ENCODE data around the gene ZNF385A. TPM values are rescaled to one million over a fixed set of nuclear protein-coding genes. Genes with fewer than 3 reads are reported as not detected.

ZNF385A gene
- total RNA-seq, 4 donors from 2014 or later = 1.9 to 17.5 (median 5.7) TPM

GRCh38 chr12:54349036-54349435 is 35.5 kb downstream of the ZNF385A start:
- H3K36me3 ChIP-seq = peaks cover 0 to 68% (median 30%) of the 10 kb centered on the region in 4 donors
- H3K9me3 ChIP-seq = no peaks in the 10 kb centered on the region
- intact Hi-C loops (cut with DNase I; ENCODE audit: low total_unique reads) = no loop called here

GRCh38 chr12:54341378-54342300 is 42.9 kb downstream of the ZNF385A start:
- no peak for DNase-seq
- in situ Hi-C loops (cut with MboI; ENCODE audit: low pct_ligation_motif_present in 1 of 4, low pct_unique_long_range_greater_than_20kb in 1 of 4, low sequenced_read_pairs in 3 of 4) (no loop called here), intact Hi-C loops (cut with DNase I; ENCODE audit: low total_unique reads) (no loop called here)
- peaks cover 1 to 53% (median 26%) of the 10 kb centered on the region in 4 donors for H3K36me3 ChIP-seq
- H3K27me3 ChIP-seq = no peaks in the 10 kb centered on the region
- WGBS, 2 donors (ENCODE audit: low coverage in 1 of 2) = 87 to 91% methylated on average over 3 to 9 of the region's 9 CpGs
- TF ChIP-seq CTCF (IDR thresholded peaks at IDR 0.05) = no peak
- TF ChIP-seq POLR2AphosphoS5 (IDR thresholded peaks at IDR 0.05) = no peak
- no peak for TF ChIP-seq POLR2A (IDR thresholded peaks at IDR 0.05)
- no peak for TF ChIP-seq EP300 (IDR thresholded peaks at IDR 0.05; ENCODE audit: low read depth)
- H3K27ac ChIP-seq = no peak overlapping the region
- peaks cover 10 to 35% (median 26%) of the 10 kb centered on the region in 4 donors for H3K4me1 ChIP-seq
- H3K4me3 ChIP-seq = no peak overlapping the region
- H3K9me3 ChIP-seq = no peaks in the 10 kb centered on the region

More at GRCh38 chr12:54349036-54349435, 35.5 kb downstream of the ZNF385A start:
- Histone ChIP-seq H3K4me3 (no peak overlapping the region), H3K4me1 (peaks cover 10 to 28% (median 14%) of the 10 kb centered on the region in 4 donors), H3K27me3 (no peaks in the 10 kb centered on the region), H3K27ac (no peak overlapping the region)
- no peak for TF ChIP-seq EP300 (IDR thresholded peaks at IDR 0.05; ENCODE audit: low read depth)
- no peak for TF ChIP-seq CTCF (IDR thresholded peaks at IDR 0.05)
- TF ChIP-seq POLR2A (IDR thresholded peaks at IDR 0.05) = no peak
- TF ChIP-seq POLR2AphosphoS5 (IDR thresholded peaks at IDR 0.05) = no peak
- no peak for DNase-seq
- in situ Hi-C loops (cut with MboI; ENCODE audit: low pct_ligation_motif_present in 1 of 4, low pct_unique_long_range_greater_than_20kb in 1 of 4, low sequenced_read_pairs in 3 of 4) = no loop called here
- WGBS, 2 donors (ENCODE audit: low coverage in 1 of 2) = 82 to 91% methylated on average over 4 of the region's 4 CpGs

- TF ChIP-seq CTCF (IDR thresholded peaks at IDR 0.05) = no peak
- no peak for TF ChIP-seq EP300 (IDR thresholded peaks at IDR 0.05; ENCODE audit: low read depth)
- no peak for TF ChIP-seq POLR2A (IDR thresholded peaks at IDR 0.05)
- in situ Hi-C loops (cut with MboI; ENCODE audit: low pct_ligation_motif_present in 1 of 4, low pct_unique_long_range_greater_than_20kb in 1 of 4, low sequenced_read_pairs in 3 of 4) = no loop called here
- 92 to 96% methylated on average over 4 to 7 of the region's 7 CpGs for WGBS, 2 donors (ENCODE audit: low coverage in 1 of 2)
Observed at GRCh38 chr12:54340846-54341245, 43.7 kb downstream of the ZNF385A start.

GRCh38 chr12:54338698-54339296 is 45.7 kb downstream of the ZNF385A start:
- in situ Hi-C loops (cut with MboI; ENCODE audit: low pct_ligation_motif_present in 1 of 4, low pct_unique_long_range_greater_than_20kb in 1 of 4, low sequenced_read_pairs in 3 of 4) = no loop called here

More at GRCh38 chr12:54340846-54341245, 43.7 kb downstream of the ZNF385A start:
- H3K4me1 ChIP-seq = peaks cover 10 to 37% (median 27%) of the 10 kb centered on the region in 4 donors
- H3K36me3 ChIP-seq = peaks cover 1 to 48% (median 22%) of the 10 kb centered on the region in 4 donors
- DNase-seq = no peak
- intact Hi-C loops (cut with DNase I; ENCODE audit: low total_unique reads) = no loop called here
- no peaks in the 10 kb centered on the region for H3K27me3 ChIP-seq
- H3K27ac ChIP-seq = no peak overlapping the region
- no peak overlapping the region for H3K4me3 ChIP-seq
- no peaks in the 10 kb centered on the region for H3K9me3 ChIP-seq

More at GRCh38 chr12:54338698-54339296, 45.7 kb downstream of the ZNF385A start:
- Histone ChIP-seq H3K4me1 (peaks cover 10 to 48% (median 27%) of the 10 kb centered on the region in 4 donors), H3K27ac (peak overlapping the region in 3 of 4 donors; percentile 58 to 68 (median 64)), H3K27me3 (no peaks in the 10 kb centered on the region), H3K36me3 (peaks cover 0 to 28% (median 10%) of the 10 kb centered on the region in 4 donors), H3K9me3 (no peaks in the 10 kb centered on the region), H3K4me3 (no peak overlapping the region)
- TF ChIP-seq POLR2AphosphoS5 (IDR thresholded peaks at IDR 0.05) = no peak
- no peak for TF ChIP-seq EP300 (IDR thresholded peaks at IDR 0.05; ENCODE audit: low read depth)
- no peak for TF ChIP-seq POLR2A (IDR thresholded peaks at IDR 0.05)
- TF ChIP-seq CTCF (IDR thresholded peaks at IDR 0.05) = no peak
- no peak for DNase-seq
- WGBS, 2 donors (ENCODE audit: low coverage in 1 of 2) = 77 to 89% methylated on average over 1 to 4 of the region's 4 CpGs
- intact Hi-C loops (cut with DNase I; ENCODE audit: low total_unique reads) = no loop called here
